CD14-positive monocyte (primary cell): ENCODE data around the gene SCMH1. TPM values are rescaled to one million over a fixed set of nuclear protein-coding genes. Genes with fewer than 3 reads are reported as not detected.

ENCODE experiments used
- DNase-seq, 3 donors: peaks; one replicate each; pipeline ENCODE4 v3.0.0-alpha.2; 2011 to 2022
- H2AFZ ChIP-seq: 2 replicates; pipeline ENCODE4 v1.6.0; 2012; ENCODE audit warnings: mild to moderate bottlenecking, low read depth, low read length, inconsistent platforms; ENCODE audit not compliant: insufficient read depth, poor library complexity, severe bottlenecking
- H3K27ac ChIP-seq, 2 donors: 1 replicate in 1 of 2; 2 replicates in 1 of 2; pipeline ENCODE4 v1.5.1; 2012 to 2013; ENCODE audit warnings: low read length in 2 of 2, control low read depth in 1 of 2, inconsistent platforms in 1 of 2, low read depth in 1 of 2, mild to moderate bottlenecking in 1 of 2
- H3K27me3 ChIP-seq, 2 donors: one replicate each; pipeline versions ENCODE4 v1.6.0 to v1.6.1; 2011 to 2013; ENCODE audit warnings: low read length in 2 of 2; ENCODE audit not compliant: control insufficient read depth in 2 of 2, insufficient read depth in 2 of 2
- H3K36me3 ChIP-seq, 2 donors: replicated peaks in 1 of 2; 1 replicate in 1 of 2; 2 replicates in 1 of 2; pipeline versions ENCODE4 v1.5.1 to v1.6.1; 2012 to 2013; ENCODE audit warnings: low read length in 2 of 2, control low read depth in 1 of 2, inconsistent platforms in 1 of 2, mild to moderate bottlenecking in 1 of 2; ENCODE audit not compliant: insufficient read depth in 2 of 2, control insufficient read depth in 1 of 2
- H3K4me1 ChIP-seq, 2 donors: 1 replicate in 1 of 2; 2 replicates in 1 of 2; pipeline versions ENCODE4 v1.5.1 to v1.6.1; 2012 to 2013; ENCODE audit warnings: low read length in 2 of 2, control low read depth in 1 of 2, inconsistent platforms in 1 of 2, mild to moderate bottlenecking in 1 of 2, moderate library complexity in 1 of 2; ENCODE audit not compliant: insufficient read depth in 2 of 2, control insufficient read depth in 1 of 2
- H3K4me2 ChIP-seq: replicated peaks from 2 replicates; pipeline ENCODE3; 2012; ENCODE audit warnings: low read length, moderate library complexity, mild to moderate bottlenecking; ENCODE audit not compliant: poor library complexity, severe bottlenecking; ENCODE audit errors: extremely low read depth
- H3K4me3 ChIP-seq, 3 experiments: fragments of 200-600 bp in 1 of 3; sonication (generic) in 1 of 3; replicated peaks in 1 of 3; 1 replicate in 2 of 3; 2 replicates in 1 of 3; pipeline ENCODE4 v1.5.1; 2011 to 2013; ENCODE audit warnings: low read length in 3 of 3, mild to moderate bottlenecking in 3 of 3, control low read depth in 2 of 3, low read depth in 2 of 3, inconsistent platforms in 1 of 3, moderate library complexity in 1 of 3
- H3K79me2 ChIP-seq: 2 replicates; pipeline ENCODE4 v1.6.0; 2012; ENCODE audit warnings: mild to moderate bottlenecking, control low read depth, inconsistent platforms, low read length, moderate library complexity; ENCODE audit not compliant: insufficient read depth
- H3K9ac ChIP-seq: 2 replicates; pipeline ENCODE4 v1.6.0; 2017; ENCODE audit warnings: low read length, mild to moderate bottlenecking; ENCODE audit not compliant: insufficient read depth, poor library complexity, severe bottlenecking
- H3K9me3 ChIP-seq, 2 donors: replicated peaks in 1 of 2; 1 replicate in 1 of 2; 2 replicates in 1 of 2; pipeline versions ENCODE4 v1.5.1 to v1.6.1; 2012 to 2013; ENCODE audit warnings: low read length in 2 of 2, control low read depth in 1 of 2; ENCODE audit not compliant: control insufficient read depth in 1 of 2, insufficient read depth in 1 of 2
- H4K20me1 ChIP-seq: 2 replicates; pipeline ENCODE4 v1.6.0; 2012; ENCODE audit warnings: mild to moderate bottlenecking, low read length, control low read depth, moderate library complexity; ENCODE audit not compliant: insufficient read depth
- H3K27ac Mint-ChIP-seq, 7 donors: one replicate each; pipeline ENCODE4 v1.8.0; 2020; ENCODE audit warnings: mild to moderate bottlenecking in 7 of 7, mixed read lengths in 7 of 7, moderate library complexity in 6 of 7, inconsistent platforms in 2 of 7
- H3K27me3 Mint-ChIP-seq, 3 donors: one replicate each; pipeline ENCODE4 v1.8.0; 2021 to 2022; ENCODE audit warnings: low read depth in 3 of 3, mild to moderate bottlenecking in 3 of 3, mixed read lengths in 3 of 3, moderate library complexity in 3 of 3, inconsistent platforms in 1 of 3
- H3K36me3 Mint-ChIP-seq, 2 donors: one replicate each; pipeline ENCODE4 v1.8.0; 2020; ENCODE audit warnings: mixed read lengths in 2 of 2, inconsistent platforms in 1 of 2, mild to moderate bottlenecking in 1 of 2
- H3K4me1 Mint-ChIP-seq: one replicate; pipeline ENCODE4 v1.8.0; 2020; ENCODE audit warnings: mild to moderate bottlenecking, mixed read lengths
- H3K4me3 Mint-ChIP-seq, 2 donors: one replicate each; pipeline ENCODE4 v1.8.0; 2020; ENCODE audit warnings: mild to moderate bottlenecking in 2 of 2, mixed read lengths in 2 of 2, moderate library complexity in 1 of 2
- H3K9me3 Mint-ChIP-seq, 7 donors: one replicate each; pipeline ENCODE4 v1.8.0; 2020 to 2022; ENCODE audit warnings: mixed read lengths in 7 of 7, mild to moderate bottlenecking in 6 of 7, moderate library complexity in 6 of 7, inconsistent platforms in 2 of 7
- CTCF ChIP-seq: fragments of 200-600 bp; IDR thresholded peaks from one replicate; pipeline ENCODE4 v1.8.0; 2022; ENCODE audit warnings: antibody characterized with exemption, mild to moderate bottlenecking
- WGBS: methylation state at CpG from one replicate; pipeline ENCODE4 v1.1.5; 2013; ENCODE audit warnings: missing lambda C conversion rate; ENCODE audit not compliant: insufficient coverage; 5-methylcytosine and 5-hydroxymethylcytosine counted together
- intact Hi-C, 2 donors: fragments of 100-400 bp; cut with micrococcal nuclease; formaldehyde crosslinking; loops; one replicate each; pipeline versions ENCODE4 v1.15.0 to v1.15.1; 2023
- polyA plus RNA-seq, 3 donors: library from polyadenylated mRNA; depleted of rRNA in 1 of 3; unstranded in 2 of 3; stranded (reverse) in 1 of 3; fragments of 300-500 nt in 2 of 3; fragments of >200 nt in 1 of 3; fragmentation: Illumina TruSeq in 2 of 3; gene quantifications; 1 replicate in 2 of 3; 2 replicates in 1 of 3; pipeline ENCODE4 v1.2.3, GENCODE V29; 2012 to 2021

Gene SCMH1
- polyA plus RNA-seq, 3 donors: 0.66 to 12.7 (median 0.74) TPM

- H3K36me3 Mint-ChIP-seq: peaks cover 60% of the 10 kb centered on the region in 2 donors
- H3K4me3 Mint-ChIP-seq: no peak overlapping the region
- no peaks in the 10 kb centered on the region for H3K9me3 ChIP-seq
- no CpG with 5 or more reads among the region's 2 CpGs for WGBS
- H3K27me3 ChIP-seq: no peaks in the 10 kb centered on the region
- no peak for TF ChIP-seq CTCF
- H3K27me3 Mint-ChIP-seq: peaks cover 0 to 3% (median 2%) of the 10 kb centered on the region in 3 donors
- H3K4me3 ChIP-seq: no peak overlapping the region
- no peak overlapping the region for H2AFZ ChIP-seq
- H3K79me2 ChIP-seq: peaks cover 38% of the 10 kb centered on the region
- no peak overlapping the region for H3K9ac ChIP-seq
- H3K4me2 ChIP-seq: no peak overlapping the region
- peaks cover 0 to 2% (median 0%) of the 10 kb centered on the region in 7 donors for H3K9me3 Mint-ChIP-seq
- H3K27ac Mint-ChIP-seq: no peak overlapping the region
- no peak overlapping the region for H3K27ac ChIP-seq
- peaks cover 55 to 60% of the 10 kb centered on the region in 2 donors for H3K36me3 ChIP-seq
- intact Hi-C loops: no loop called here
- H3K4me1 ChIP-seq: peaks cover 10 to 17% of the 10 kb centered on the region in 2 donors
- peaks cover 13% of the 10 kb centered on the region for H3K4me1 Mint-ChIP-seq
- no peaks in the 10 kb centered on the region for H4K20me1 ChIP-seq
- no peak for DNase-seq
These were observed 258.0 kb downstream of the SCMH1 start for GRCh38 chr1:40984066-40984465.

DNA sequence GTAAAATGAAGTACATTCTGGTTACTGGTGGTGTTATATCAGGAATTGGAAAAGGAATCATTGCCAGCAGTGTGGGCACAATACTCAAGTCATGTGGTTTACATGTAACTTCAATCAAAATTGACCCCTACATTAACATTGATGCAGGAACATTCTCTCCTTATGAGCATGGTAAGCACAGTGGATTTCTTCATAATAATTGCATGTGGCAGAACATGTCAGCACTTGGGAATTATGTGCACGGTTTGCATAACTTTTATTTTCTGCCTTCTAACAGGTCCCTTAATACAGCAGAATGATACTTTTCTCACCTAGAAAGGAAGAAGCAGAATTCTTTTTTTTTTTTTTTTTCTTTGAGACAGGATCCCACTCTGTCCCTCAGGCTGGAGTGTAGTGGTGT is 258.8 kb downstream of the SCMH1 start:
- H3K36me3 Mint-ChIP-seq: peaks cover 52% of the 10 kb centered on the region in 2 donors
- Histone ChIP-seq H3K9ac (no peak overlapping the region), H3K27ac (no peak overlapping the region), H3K27me3 (no peaks in the 10 kb centered on the region), H2AFZ (no peak overlapping the region), H3K79me2 (peaks cover 38% of the 10 kb centered on the region), H3K36me3 (peaks cover 48 to 52% of the 10 kb centered on the region in 2 donors), H4K20me1 (no peaks in the 10 kb centered on the region), H3K9me3 (no peaks in the 10 kb centered on the region), H3K4me1 (peaks cover 13 to 21% of the 10 kb centered on the region in 2 donors), H3K4me2 (no peak overlapping the region), H3K4me3 (no peak overlapping the region)
- DNase-seq: no peak
- intact Hi-C loops: no loop called here
- peaks cover 17% of the 10 kb centered on the region for H3K4me1 Mint-ChIP-seq
- H3K4me3 Mint-ChIP-seq: no peak overlapping the region
- WGBS: no CpG with 5 or more reads among the region's 1 CpG
- H3K27me3 Mint-ChIP-seq: peaks cover 0 to 5% (median 2%) of the 10 kb centered on the region in 3 donors
- peaks cover 0 to 2% (median 0%) of the 10 kb centered on the region in 7 donors for H3K9me3 Mint-ChIP-seq
- H3K27ac Mint-ChIP-seq: no peak overlapping the region
- no peak for TF ChIP-seq CTCF
